Common myeloid progenitor, CD34-positive (primary cell): Measurements from ENCODE around the gene BRF1.
"Not testable (repeated sequence)": the region's sequence is repeated elsewhere in the genome, so short reads cannot be mapped to it uniquely, and the experiment has no call there.

Source experiments
- CTCF ChIA-PET: fragments of 350-600 bp; sonication (Branson Sonifier 250); formaldehyde crosslinking; loops from one replicate; lab custom pipeline; 2021; ENCODE audit warnings: antibody characterized with exemption; lab: Charles Lee
- POLR2A ChIA-PET: fragments of 350-600 bp; sonication (Branson Sonifier 250); formaldehyde crosslinking; loops from one replicate; lab custom pipeline; 2021; ENCODE audit warnings: antibody characterized with exemption; lab: Charles Lee
- DNase-seq, 3 donors: peaks; one replicate each; pipeline versions ENCODE4 v3.0.0 to v3.0.0-alpha.2; 2013
- H3K27ac ChIP-seq, 2 experiments: 1 replicate in 1 of 2; 2 replicates in 1 of 2; pipeline ENCODE4 v1.7.0; 2013; ENCODE audit warnings: inconsistent platforms in 2 of 2, low read length in 2 of 2, mild to moderate bottlenecking in 2 of 2, low read depth in 1 of 2, moderate library complexity in 1 of 2; ENCODE audit not compliant: severe bottlenecking in 2 of 2, insufficient read depth in 1 of 2, poor library complexity in 1 of 2
- H3K27me3 ChIP-seq, 5 experiments: replicated peaks in 2 of 5; 1 replicate in 3 of 5; 2 replicates in 2 of 5; pipeline versions ENCODE4 v1.6.1 to v1.7.0; 2013; ENCODE audit warnings: low read length in 4 of 5, mild to moderate bottlenecking in 2 of 5, moderate library complexity in 2 of 5, inconsistent platforms in 1 of 5; ENCODE audit not compliant: insufficient read depth in 5 of 5, control insufficient read depth in 4 of 5
- H3K36me3 ChIP-seq, 4 experiments: 1 replicate in 2 of 4; 2 replicates in 2 of 4; pipeline versions ENCODE4 v1.6.1 to v1.7.0; 2013; ENCODE audit warnings: low read length in 3 of 4, control low read depth in 1 of 4, mild to moderate bottlenecking in 1 of 4; ENCODE audit not compliant: control insufficient read depth in 4 of 4, insufficient read depth in 4 of 4
- H3K4me1 ChIP-seq, 4 experiments: 1 replicate in 3 of 4; 2 replicates in 1 of 4; pipeline versions ENCODE4 v1.6.1 to v1.7.1; 2013; ENCODE audit warnings: low read length in 3 of 4, mild to moderate bottlenecking in 3 of 4, control low read depth in 1 of 4, inconsistent platforms in 1 of 4, moderate library complexity in 1 of 4; ENCODE audit not compliant: control insufficient read depth in 4 of 4, insufficient read depth in 4 of 4; ENCODE audit errors: control extremely low read depth in 1 of 4
- H3K4me3 ChIP-seq, 7 experiments: 1 replicate in 4 of 7; 2 replicates in 3 of 7; pipeline versions ENCODE4 v1.5.1 to v1.7.0; 2013; ENCODE audit warnings: mild to moderate bottlenecking in 7 of 7, low read length in 6 of 7, moderate library complexity in 6 of 7, inconsistent platforms in 2 of 7, low read depth in 2 of 7, control low read depth in 1 of 7; ENCODE audit not compliant: insufficient read depth in 4 of 7, control insufficient read depth in 1 of 7; ENCODE audit errors: extremely low read depth in 1 of 7
- H3K9me3 ChIP-seq, 5 experiments: 1 replicate in 4 of 5; 2 replicates in 1 of 5; pipeline versions ENCODE4 v1.6.1 to v1.7.1; 2013; ENCODE audit warnings: low read length in 4 of 5, mild to moderate bottlenecking in 2 of 5, inconsistent platforms in 1 of 5, low read depth in 1 of 5, moderate library complexity in 1 of 5; ENCODE audit not compliant: control insufficient read depth in 4 of 5, insufficient read depth in 2 of 5; ENCODE audit errors: control extremely low read depth in 1 of 5
- WGBS: methylation state at CpG from one replicate; pipeline ENCODE4 v1.1.5; 2013; ENCODE audit not compliant: insufficient coverage; 5-methylcytosine and 5-hydroxymethylcytosine counted together

The BRF1 gene

DNA sequence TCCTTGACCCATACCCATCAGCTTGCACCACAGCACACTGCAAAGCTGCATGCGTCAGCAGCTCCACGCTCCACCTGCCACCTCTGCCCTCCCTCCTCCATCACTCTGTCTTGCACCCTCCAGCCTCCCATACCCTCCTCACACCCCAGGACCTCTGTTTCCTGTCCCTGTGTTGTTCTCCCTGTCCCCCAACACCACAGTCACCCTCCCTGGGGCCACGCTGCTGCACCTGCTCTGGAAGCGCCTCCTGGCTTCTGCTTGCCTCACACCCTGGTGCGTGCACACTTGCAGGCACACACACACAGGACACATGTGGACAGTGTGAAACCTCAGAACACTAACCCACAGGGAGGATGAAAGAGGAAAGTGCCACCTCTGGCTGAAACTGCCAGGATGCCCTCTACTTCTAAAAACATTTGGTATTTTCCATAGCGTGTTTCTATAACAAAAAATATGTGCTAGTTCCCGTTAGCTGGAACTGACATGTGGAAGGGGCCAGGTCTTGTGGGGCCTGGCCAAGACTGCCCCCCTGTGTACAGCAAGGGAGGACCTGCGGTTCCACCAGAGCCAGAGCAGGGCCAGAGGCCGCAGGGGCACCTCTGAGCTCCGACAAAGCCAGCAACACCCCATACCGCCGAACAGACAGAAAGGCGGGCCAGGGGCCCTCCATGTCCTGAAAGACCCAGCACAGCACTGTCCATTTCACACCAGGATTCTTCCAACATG, 10.0 kb downstream of the BRF1 start:
- ChIA-PET CTCF (interaction anchor here (0.6 to 3.5 kb wide), 19 partner anchors 9 to 315 kb away, joined by 3 to 16 read pairs (median 5); partner anchors contain the start of genes BRF1, BTBD6 and PACS2), POLR2A (interaction anchor here (0.7 to 1.6 kb wide), 5 partner anchors 10 to 87 kb away, joined by 3 to 7 read pairs (median 3); partner anchors contain the start of genes BRF1 and BTBD6)
- Histone ChIP-seq H3K9me3 (no peaks in the 10 kb centered on the region), H3K36me3 (peaks cover 0 to 4% (median 0%) of the 10 kb centered on the region in 4 experiments), H3K4me3 (peak overlapping the region in 2 of 7 experiments; percentile 16 to 40), H3K27ac (peak overlapping the region; percentile 95 to 96), H3K27me3 (no peaks in the 10 kb centered on the region), H3K4me1 (peaks cover 8 to 69% (median 61%) of the 10 kb centered on the region in 4 experiments)
- WGBS = 16% methylated on average over 6 of the region's 13 CpGs
- DNase-seq = peak; percentile 76 to 82 (median 77)

DNA sequence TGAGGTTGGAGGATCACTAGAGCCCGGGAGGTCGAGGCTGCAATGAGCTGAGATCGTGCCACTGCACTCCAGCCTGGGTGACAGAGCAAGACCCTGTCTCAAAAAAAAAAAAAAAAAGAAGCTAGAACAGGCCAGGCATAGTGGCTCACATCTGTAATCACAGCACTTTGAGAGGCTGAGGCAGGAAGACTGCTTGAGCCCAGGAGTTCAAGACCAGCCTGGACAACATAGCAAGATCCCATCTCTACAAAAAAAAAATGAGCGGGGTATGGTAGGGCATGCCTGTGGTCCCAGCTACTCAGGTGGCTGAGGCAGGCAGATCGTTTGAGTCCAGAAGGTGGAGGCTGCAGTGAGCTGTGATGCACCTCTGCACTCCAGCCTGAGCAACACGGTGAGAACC, 11.9 kb downstream of the BRF1 start:
- 95% methylated on average over 6 of the region's 6 CpGs for WGBS
- H3K4me1 ChIP-seq = peaks cover 0 to 65% (median 55%) of the 10 kb centered on the region in 4 experiments
- not testable (repeated sequence) for H3K27ac ChIP-seq, H3K27me3 ChIP-seq, H3K9me3 ChIP-seq, DNase-seq, H3K4me3 ChIP-seq, H3K36me3 ChIP-seq
- ChIA-PET CTCF (interaction anchor here (0.6 to 2.4 kb wide), 2 partner anchors 14 to 351 kb away, joined by 3 to 8 read pairs; no protein-coding TSS in a partner anchor), POLR2A (interaction anchor here (0.7 kb wide), 2 partner anchors 40 to 119 kb away, joined by 3 read pairs; no protein-coding TSS in a partner anchor)

DNA sequence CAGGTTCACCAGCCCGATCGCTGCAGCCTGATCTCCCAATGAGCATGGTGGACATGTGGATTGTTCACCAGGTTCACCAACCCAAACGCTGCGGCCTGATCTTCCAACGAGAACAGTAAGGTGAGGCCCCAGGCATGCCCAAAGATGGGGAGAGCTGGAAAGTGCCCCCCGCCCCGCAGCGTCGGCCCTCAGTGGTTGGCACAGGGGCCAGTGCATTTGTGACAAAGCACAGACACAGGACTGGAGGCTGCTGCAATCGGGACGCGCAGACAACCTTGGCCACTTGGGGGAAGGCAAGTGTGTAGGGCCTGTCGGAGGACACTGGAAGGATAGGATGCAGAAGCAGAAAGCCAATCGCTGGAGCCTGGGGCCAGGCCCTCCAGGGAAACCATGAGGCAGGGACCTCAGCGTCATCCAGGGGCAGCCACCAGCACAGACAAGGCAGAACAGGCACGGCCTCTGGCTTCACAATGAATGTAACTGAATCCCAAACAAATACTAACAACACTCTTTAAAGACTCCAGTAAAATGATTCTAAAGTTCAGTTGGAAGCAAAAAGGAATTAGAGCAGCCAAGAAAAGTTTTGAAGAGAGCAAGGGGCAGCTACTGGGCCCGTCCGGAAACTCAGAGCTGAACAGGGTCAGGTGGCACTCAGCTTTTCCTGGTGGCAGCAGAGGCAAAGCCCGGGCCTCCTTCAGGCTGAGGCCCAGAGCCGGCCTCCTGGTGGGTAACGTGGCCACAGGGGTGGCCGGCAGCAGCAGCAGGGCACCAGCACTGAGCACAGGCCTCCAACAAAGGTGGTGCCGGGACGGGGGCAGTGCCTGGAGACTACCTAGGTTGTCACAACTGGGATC, 13.3 kb downstream of the BRF1 start:
- Histone ChIP-seq H3K27ac (no peak overlapping the region), H3K4me3 (no peak overlapping the region), H3K36me3 (peaks cover 0 to 12% (median 2%) of the 10 kb centered on the region in 4 experiments), H3K27me3 (no peaks in the 10 kb centered on the region), H3K4me1 (peaks cover 0 to 63% (median 54%) of the 10 kb centered on the region in 4 experiments), H3K9me3 (no peaks in the 10 kb centered on the region)
- POLR2A ChIA-PET = no interaction called here
- 93% methylated on average over 23 of the region's 24 CpGs for WGBS
- CTCF ChIA-PET = interaction anchor here (1.5 kb wide), 1 partner anchor 27 kb away, joined by 5 read pairs; no protein-coding TSS in a partner anchor
- DNase-seq = no peak

DNA sequence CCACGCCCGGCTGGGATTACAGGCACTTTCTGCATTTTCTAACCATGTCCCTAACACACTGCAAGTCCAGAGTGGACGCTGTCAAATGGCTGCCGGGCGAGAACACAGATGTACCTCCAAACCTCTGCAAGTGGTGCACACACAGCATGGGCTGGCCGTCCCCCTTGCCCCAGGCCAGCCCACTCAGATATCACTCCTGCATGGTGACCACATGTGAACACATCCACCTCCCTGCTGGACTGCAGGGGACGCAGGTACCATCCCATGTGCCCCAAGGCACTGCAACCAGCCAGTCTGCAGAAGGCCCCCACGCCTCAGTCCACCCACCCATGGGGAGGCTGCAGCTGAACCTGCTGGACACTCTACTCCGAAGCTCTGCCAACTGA, 14.0 kb downstream of the BRF1 start:
- no peak overlapping the region for H3K27ac ChIP-seq
- peaks cover 0 to 61% (median 49%) of the 10 kb centered on the region in 4 experiments for H3K4me1 ChIP-seq
- no peaks in the 10 kb centered on the region for H3K9me3 ChIP-seq
- DNase-seq = no peak
- ChIA-PET POLR2A (no interaction called here), CTCF (interaction anchor here (1.5 kb wide), 1 partner anchor 27 kb away, joined by 5 read pairs; no protein-coding TSS in a partner anchor)
- H3K36me3 ChIP-seq = peaks cover 0 to 12% (median 2%) of the 10 kb centered on the region in 4 experiments
- H3K4me3 ChIP-seq = no peak overlapping the region
- no peaks in the 10 kb centered on the region for H3K27me3 ChIP-seq
- 96% methylated on average over 9 of the region's 9 CpGs for WGBS

DNA sequence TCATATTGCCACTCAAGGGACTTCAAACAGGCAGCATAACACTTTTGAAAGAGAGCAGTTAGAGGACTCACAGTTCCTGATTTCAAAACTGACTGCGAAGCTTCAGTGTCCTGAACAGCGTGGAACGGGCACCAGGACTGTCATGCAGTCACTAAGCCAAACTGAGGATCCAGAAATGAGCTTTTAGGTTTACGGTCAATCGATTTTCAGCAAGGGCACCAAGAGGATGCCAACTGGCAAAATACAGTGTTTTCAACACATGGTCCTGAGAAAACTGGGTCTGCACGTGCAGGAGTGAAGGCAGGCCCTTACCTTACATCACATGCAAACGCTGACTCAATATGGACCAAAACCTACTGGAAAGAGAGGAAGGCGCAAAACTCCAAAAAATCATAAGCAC, 15.6 kb downstream of the BRF1 start:
- Histone ChIP-seq H3K4me3 (no peak overlapping the region), H3K27ac (no peak overlapping the region), H3K9me3 (no peaks in the 10 kb centered on the region), H3K36me3 (peaks cover 0 to 12% (median 9%) of the 10 kb centered on the region in 4 experiments), H3K4me1 (peaks cover 0 to 51% (median 36%) of the 10 kb centered on the region in 4 experiments), H3K27me3 (no peaks in the 10 kb centered on the region)
- ChIA-PET CTCF (interaction anchor here (0.8 to 1.2 kb wide), 4 partner anchors 22 to 84 kb away, joined by 3 to 5 read pairs (median 3); no protein-coding TSS in a partner anchor), POLR2A (interaction anchor here (0.6 kb wide), 1 partner anchor 222 kb away, joined by 8 read pairs; no protein-coding TSS in a partner anchor)
- WGBS = 89% methylated on average over 7 of the region's 8 CpGs
- no peak for DNase-seq

DNA sequence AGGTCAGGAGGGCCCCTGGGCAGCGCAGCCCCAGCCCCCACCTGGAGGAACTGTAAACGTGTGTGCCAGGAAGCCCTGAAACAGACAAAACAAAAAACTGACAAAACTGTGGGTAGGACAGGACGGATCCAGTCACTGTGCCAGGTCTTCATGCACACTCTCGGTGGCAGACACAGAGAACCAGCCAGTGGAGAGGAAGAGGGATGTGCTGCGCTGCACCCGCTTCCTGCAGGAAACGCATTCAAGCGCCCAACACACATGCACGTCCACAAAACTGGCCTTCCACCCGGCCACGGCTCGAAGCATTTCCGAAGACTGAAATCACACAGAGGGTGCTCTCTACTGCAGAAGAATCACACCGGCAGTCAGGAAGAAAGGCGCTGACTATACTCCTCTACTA, 16.9 kb downstream of the BRF1 start:
- H3K4me1 ChIP-seq = peaks cover 0 to 46% (median 34%) of the 10 kb centered on the region in 4 experiments
- ChIA-PET CTCF (interaction anchor here (0.6 to 1.1 kb wide), 8 partner anchors 8 to 77 kb away, joined by 3 to 6 read pairs (median 4); no protein-coding TSS in a partner anchor), POLR2A (no interaction called here)
- 7% methylated on average over 13 of the region's 15 CpGs for WGBS
- no peaks in the 10 kb centered on the region for H3K27me3 ChIP-seq
- peak overlapping the region in 3 of 7 experiments; percentile 8 to 42 (median 30) for H3K4me3 ChIP-seq
- H3K9me3 ChIP-seq = no peaks in the 10 kb centered on the region
- H3K36me3 ChIP-seq = peaks cover 0 to 17% (median 15%) of the 10 kb centered on the region in 4 experiments
- peak in 2 of 3 donors; percentile 63 to 77 for DNase-seq
- H3K27ac ChIP-seq = no peak overlapping the region
